HG03442 (cell line): ENCODE data around the gene LGSN.
"Not testable (repeated sequence)": the region's sequence is repeated elsewhere in the genome, so short reads cannot be mapped to it uniquely, and the experiment has no call there.

Experiments
- ATAC-seq: cut with Tn5 transposase; IDR thresholded peaks from one replicate; pipeline ENCODE4 v1.9.1; 2021; ENCODE audit warnings: mild to moderate bottlenecking, moderate library complexity; ENCODE audit not compliant: unreplicated experiment

Gene LGSN

DNA sequence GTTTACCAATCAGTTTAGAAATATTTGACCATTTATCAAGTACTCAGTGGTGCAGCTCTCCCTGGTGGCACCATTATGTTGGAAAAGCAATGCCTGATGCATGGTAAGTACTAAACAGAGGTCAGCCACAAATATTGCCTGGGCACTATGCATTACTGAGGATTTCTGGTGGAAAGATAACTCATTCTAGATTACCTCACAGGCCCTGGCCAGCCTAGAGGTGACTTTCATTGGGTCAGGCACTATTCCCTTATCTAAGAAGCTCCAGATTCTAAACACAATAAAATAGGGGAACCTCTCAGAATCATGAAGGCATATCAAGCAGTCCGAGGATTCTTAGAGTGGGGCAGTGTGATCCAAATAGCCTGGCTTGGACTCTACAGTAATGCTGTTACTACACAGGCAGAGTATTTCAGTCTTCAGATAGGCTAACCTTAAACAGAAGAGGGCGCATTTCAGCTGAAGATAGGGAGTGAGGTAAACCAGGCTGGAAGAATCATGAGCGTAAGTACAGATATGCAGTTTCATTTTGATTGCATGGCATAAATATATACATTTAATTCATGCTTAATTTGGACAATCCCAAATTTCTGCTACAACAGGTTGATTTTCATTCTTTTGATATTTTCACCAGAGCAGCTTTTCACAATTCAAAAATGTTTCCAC, 12.1 kb downstream of the LGSN start:
- peak; percentile 93 for ATAC-seq

DNA sequence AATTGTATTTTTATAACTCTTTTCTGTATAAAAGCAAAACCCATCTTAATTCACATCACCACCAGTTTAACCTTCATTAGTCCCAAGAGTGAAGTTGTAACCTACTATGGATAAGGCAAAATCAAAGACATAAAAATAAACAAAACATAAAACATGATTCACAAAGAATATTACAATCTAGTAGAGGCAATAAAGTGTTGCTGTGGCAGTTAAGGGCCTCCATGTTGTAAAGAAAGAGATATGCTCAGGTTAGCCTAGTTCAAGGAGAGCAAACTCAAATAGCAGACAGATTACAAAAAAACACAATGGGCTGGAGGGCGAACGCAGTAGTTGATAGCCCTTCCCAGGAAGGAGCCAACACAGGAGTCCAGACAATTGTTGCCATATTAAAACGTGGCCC, 13.4 kb downstream of the LGSN start:
- ATAC-seq: no peak

DNA sequence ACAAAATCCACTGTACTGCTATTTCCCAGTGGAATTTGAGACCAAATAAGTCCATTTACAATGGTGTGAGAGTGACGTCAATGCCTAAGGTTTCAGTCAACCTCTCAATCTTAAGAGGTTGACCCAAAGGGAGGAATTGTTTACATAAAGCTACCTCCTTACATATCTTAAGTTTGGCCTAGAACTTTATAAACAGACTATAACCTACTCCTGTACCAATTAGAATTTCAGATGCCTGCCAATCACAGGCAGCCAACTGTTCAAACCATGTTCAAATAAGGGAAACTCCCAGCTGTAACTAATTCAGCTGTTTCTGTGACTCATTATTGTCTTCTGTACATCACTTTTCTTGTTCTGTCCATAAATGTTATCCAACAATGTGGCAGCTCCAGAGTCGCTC, 14.5 kb downstream of the LGSN start:
- no peak for ATAC-seq

DNA sequence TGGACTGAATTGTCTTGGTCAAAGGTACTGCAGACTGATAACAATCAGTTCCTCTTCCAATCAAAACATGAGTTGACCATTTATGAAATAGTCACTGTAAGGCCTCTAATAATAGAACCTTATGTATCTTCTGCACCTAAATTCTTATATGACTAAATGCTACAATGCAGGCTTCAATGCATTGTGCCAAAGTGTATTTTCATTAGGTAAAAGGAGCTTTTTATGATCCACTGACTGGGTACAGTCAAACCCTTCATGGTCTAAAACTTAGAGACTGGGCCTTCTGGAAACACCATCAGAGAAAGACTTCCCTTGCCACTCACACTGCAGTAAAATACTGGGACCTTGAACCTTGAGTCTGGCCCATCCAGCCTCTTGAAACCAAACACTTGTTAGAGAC, 16.3 kb downstream of the LGSN start:
- ATAC-seq: no peak

DNA sequence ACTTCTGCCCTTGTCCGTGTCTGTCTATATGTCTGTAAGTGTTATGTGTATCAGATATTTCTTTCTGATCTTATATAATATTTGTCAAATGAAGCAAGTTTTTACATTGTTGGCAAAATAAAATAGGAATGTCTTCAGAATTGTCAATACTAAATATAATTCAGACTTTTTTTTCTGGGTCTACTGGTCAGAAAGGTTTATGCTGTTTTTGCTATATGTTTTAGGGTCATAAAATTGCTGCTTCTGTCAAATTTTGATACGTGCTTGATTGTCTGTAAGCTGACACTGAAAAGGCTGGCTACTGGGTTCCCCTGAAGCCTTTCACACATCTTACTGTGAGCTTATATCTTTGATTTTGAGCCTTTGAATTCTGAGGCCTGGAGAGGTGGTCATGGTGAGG, 20.1 kb downstream of the LGSN start:
- no peak for ATAC-seq

DNA sequence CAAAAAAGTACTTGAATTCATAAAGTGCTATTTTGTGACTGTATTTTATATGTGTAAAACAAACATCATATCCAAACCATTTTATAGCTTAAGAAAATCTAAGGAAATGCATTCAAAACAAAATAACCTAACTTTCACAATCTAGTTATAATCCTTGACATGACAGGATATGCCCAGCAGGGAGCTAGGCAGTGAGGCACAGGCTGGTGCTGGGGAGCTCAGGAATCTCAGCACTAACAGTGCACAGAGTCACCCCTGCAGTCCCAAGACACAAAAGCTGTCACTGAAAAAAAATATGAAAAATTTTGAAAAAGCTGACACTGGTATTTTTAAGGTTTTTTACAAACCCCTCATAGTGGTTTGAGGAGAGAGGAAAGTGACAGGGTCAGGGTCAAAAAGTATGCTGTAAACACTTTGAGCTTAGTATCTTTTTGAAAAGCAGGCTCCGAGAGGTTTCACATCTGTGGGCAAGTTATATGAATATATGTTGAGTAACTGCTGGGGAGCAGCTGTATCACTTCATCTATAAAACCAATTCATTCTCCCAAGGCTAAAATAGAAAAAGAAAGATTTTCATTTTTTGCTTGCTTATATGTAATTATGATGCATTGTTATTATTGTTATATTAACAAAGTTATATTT, 24.1 kb downstream of the LGSN start:
- ATAC-seq: no peak

DNA sequence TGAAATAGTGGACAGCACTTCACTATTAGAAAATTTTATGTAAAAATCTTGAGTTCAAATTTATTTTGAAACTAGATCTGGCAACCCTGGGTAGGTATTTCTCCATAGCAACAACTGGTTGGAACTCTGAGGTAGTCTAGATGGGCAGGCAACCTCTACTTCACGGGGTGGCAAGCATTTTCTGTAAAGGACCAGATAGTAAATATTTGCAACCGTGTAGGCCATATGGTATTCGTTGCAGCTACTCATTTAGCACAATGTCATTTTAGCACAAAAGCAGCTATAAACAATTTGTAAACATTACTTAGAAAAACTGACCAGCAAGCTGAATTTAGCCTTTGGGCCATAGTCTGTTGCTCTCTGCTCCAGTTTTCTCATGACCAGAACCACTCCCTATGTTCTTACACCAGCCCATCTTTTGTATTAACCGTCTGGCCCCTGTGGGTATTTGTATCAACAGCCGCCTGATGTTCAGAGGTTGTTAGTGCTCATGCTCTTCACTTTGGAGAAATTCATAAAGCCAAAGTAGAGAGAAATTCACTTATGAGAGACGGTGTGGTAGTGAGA, 29.2 kb downstream of the LGSN start:
- no peak for ATAC-seq

DNA sequence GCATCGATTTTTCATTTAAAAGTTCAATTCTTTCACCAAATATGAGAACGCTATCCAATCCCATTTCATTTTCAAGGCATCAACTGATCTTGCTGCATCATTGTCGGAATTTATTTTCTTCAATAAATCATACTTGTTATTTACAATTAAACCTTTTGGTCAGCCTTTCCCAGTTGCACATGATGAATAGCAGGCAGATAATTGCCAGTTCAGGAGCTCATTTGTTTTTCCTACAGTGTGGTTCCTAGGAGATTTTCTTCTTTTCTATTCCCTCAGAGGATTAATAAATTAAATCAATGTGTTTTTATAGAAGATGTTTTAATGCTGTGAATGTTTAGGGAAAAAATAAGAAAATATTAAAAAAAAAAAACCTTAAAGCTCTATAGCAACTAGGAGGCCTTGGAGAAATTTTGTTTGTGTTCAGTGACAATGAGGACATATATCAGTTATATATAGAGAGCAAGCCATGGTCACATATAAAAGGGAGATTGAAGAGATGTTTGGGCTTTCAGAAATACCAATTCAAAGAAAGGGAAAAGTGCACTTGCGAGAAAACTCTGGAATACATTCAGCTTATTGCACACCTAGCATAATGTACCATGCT, 30.4 kb downstream of the LGSN start:
- no peak for ATAC-seq

DNA sequence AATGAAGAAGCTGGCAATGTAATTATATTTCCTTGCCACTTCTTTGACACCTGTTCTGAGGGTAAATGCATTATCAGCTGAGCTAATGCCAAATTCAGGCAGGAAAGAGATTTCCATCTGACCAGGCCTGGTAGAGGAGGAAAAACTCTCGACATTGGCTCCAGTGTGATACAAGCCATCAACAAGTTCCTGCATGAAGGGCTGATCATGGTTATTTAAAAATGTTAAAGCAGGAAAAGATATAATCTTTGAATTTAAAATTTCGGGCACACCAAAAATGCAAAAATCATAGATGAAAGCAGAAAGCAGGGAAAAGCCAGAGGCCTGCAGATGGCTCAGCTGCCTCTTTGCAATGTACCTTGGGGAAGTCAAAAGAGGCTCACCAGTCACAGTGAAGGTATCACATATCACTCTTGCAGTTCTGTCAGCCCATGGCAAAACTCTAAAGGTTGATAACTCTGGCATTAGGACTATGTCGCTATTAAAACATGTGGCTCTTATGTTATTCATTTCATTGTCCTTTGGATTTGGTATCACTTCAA, 39.1 kb downstream of the LGSN start:
- no peak for ATAC-seq

DNA sequence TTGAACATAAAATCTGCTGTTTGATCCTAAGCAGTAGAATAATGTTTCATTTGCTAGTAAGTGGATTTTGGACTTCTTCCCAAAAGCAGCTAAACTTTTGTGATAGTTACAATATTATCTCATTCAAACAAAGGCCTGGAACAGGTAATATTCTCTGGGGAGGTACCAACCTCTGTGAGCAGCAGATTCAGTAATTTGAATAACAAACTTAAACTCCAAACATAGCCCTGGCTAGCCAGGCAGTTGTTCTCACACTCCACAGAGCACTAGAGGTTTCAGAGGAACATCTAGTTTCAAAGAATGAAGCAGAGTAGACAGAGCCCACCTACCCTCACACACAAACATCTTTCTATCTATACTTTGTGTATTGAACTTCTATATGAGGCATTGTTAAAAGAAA, 40.9 kb downstream of the LGSN start:
- no peak for ATAC-seq

DNA sequence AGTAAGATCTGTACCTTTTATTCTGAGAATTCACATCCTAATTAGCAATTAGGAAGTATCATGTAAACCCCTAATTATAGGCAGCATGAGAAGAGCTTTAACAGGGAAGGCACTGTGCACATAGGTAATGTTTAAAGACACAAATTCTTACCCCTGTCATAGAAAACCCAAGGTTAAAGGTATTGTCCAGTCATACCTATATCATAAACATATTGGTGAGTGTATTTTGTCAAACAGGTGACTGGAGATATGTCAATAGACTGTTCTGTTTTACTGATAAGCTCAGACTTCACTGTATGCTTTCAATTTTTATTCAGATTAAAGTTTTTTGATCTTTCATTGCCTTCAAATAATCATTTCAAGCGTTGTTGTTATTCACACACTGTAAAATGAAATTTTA, 43.8 kb downstream of the LGSN start:
- no peak for ATAC-seq

DNA sequence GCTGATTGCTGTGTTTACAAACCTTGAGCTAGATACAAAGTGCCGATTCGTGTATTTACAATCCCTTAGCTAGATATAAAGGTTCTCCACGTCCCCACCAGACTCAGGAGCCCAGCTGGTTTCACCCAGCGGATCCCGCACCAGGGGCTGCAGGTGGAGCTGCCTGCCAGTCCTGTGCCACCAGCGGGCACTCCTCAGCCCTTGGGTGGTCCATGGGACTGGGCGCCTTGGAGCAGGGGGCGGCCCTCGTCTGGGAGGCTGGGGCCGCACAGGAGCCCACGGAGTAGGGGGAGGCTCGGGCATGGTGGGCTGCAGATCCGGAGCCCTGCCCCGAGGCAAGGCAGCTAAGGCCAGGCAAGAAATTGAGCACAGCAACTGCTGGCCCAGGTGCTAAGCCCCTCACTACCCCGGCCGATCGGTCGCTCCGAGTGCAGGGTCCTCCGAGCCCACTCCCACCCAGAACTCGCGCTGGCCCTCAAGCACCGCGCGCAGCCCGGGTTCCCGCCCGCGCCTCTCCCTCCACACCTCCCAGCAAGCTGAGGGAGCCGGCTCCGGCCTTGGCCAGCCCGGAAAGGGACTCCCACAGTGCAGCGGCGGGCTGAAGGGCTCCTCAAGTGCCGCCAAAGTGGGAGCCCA, 44.9 kb downstream of the LGSN start:
- not testable (repeated sequence) for ATAC-seq

DNA sequence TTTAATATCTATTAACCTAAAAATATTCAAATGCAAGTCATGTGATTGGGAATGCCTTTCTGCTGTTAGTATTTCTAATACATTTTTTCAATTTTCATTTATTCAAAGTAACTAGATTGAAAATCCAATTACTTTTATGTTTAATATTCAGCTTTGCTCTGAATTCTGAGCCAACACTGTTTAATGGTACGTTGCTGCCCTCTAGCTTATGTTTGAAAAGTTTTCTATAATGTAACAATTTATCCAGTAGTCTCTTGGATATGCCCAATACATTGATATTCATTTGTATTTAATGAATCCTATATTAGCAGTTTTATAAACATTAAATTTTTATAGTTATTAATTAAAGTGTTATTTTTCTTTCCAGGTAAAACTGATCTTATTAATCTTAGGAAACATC, 47.4 kb downstream of the LGSN start:
- ATAC-seq: no peak

DNA sequence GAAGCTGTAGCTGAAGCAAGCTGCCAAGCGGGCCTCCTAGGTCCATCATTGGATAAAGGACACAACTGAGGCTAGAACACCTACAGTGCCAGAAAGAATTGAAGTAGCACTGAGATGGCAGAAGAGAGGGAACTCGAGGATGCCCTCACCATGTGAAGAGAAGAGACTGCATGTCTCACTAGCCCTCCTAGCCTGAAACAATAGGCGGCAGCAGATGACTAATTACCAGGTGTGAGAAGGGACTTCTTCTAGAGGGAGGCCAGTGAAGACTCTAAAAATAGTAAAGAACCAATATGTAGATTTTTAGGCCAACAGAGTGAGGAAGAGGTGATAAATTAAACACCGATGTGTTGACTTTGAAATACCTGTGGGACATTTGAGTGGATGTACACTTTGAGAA, 50.3 kb downstream of the LGSN start:
- peak; percentile 63 for ATAC-seq

DNA sequence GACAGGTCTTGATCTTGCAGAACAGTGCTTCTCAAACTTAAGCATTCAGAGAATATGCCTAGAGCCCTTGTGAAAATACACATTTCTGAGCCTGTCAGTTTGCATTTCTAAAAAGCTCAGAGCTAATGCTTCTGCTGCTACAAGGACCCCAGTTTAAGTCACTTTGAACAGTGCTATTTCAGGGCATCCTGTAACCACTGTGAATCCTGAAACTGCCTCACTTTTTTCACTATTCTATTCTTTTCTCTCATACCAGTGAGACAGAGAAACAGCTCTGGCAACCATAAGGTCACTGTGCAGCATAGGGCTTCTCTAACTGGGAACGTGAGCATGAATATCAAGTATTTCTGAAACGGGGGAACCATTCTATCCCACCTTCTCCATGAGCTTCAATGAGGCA, 51.2 kb downstream of the LGSN start:
- peak; percentile 72 for ATAC-seq

DNA sequence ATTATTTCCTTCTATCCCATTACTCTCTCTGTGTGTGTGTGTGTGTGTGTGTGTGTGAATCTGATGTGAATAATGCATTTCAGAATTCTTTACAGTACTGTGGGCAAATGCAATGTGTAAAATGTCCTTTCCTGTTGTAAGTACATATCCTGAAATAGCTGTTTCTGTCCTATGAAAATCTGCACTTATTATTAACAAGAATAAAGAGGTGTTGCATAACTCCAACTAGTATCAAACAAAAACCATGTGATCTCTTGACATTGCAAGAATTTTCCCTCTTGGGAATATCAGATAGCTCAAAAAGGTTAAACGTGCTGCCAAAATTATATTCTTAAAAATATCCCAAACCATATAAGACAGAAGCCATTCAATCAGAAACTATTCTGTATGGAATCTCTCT, 52.0 kb downstream of the LGSN start:
- ATAC-seq: no peak

DNA sequence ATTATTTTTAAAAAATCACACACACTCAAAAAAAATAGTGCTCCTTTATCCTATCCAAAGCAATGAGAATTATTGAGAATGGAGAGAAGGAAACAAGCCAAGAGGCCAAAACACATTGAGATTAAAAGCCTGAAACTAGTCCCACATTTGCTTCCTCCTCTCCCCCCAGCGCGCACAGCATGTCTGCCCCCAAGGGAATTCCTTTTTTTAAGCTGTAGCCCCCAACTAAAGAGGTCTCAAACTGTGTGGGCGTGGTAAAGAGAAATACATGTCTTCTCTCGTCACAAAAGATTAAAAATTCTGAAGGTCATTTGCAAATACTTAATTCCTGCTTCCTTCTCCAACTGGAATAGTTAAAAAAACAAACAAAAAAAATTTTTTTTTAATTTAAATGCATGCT, 52.7 kb downstream of the LGSN start:
- ATAC-seq: no peak

DNA sequence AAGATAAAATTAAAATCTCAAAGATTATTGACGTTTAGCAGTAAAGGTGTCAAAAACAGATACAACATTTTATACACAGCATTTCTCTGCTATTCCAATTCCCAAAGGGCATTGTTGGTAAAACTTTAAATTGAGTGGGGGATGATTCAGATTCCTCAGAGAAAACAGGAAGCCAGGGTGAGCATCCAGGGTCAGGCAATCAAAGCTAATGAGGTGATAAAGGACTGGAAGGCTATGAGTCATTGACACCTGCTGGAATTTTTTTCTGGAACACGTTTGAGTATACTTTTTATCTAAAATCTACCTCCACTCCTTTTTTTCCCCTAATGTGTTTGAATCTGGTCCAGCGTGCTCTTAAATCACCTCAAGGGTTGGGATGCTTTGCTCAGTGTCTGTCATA, 56.3 kb downstream of the LGSN start:
- ATAC-seq: no peak

DNA sequence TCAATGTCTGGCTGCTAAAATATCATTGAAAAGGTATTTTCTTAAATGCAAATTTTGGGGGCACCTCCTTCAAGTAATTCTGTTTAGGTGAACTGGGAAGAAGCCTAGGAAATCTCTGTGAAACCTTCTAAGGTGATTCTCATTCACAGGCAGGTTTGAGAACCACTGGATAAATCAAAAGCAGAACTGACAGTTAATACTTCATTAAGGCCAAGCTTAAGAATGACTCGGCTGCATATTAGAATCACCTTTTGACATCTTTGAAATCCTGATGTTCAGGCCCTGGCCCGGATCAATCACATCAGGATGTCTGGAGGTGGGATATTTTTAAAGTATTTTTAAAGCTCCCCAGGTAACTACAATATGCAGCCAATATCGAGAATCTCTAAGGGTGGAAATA, 58.0 kb downstream of the LGSN start:
- no peak for ATAC-seq

DNA sequence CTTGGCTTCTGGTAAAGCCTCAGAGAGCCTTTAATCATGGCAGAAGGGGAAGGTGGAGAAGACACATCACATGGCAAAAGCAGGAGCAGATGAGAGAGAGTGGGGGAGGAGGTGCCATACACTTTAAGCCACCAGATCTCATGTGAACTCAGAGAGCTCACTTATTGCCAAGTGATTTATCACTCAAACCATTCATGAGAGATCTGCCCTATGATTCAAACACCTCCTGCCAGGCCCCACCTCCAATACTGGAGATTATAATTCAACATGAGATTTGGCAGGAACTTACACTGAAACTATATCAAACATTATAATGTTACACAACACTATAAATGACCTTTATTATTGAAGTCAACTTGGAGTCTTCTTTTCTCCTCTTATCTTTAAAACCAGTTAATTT, 60.6 kb downstream of the LGSN start:
- ATAC-seq: no peak

DNA sequence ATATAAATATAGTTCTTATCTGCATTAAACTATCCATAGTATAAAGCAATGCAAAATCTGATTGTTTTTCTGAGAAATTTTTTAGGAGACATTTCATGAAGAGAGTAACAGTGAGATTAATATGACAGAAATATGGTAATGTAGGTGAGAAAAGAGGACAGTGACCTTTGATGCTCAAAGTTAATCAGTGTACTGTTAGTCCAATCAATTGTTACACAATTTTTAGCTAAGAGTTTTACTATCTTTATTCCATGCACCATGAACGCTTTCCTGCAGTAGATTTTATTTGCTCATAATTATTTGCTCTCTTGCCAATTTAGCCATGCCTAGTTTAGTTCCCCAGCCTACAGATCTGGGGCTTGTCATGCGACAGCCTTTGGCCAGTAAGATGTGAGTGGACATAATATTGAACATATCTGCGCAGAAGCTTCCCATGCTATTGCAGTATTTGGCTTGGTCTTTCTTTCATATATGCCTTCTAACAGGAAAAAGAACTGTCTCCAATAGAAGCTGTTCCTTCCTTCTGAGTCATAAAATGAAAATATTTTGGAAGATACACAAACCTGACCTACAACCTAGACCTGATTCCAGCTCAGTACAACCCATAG, 69.8 kb downstream of the LGSN start:
- ATAC-seq: no peak
